ENCODE measurements around the gene IZUMO1.

The IZUMO1 gene

DNA sequence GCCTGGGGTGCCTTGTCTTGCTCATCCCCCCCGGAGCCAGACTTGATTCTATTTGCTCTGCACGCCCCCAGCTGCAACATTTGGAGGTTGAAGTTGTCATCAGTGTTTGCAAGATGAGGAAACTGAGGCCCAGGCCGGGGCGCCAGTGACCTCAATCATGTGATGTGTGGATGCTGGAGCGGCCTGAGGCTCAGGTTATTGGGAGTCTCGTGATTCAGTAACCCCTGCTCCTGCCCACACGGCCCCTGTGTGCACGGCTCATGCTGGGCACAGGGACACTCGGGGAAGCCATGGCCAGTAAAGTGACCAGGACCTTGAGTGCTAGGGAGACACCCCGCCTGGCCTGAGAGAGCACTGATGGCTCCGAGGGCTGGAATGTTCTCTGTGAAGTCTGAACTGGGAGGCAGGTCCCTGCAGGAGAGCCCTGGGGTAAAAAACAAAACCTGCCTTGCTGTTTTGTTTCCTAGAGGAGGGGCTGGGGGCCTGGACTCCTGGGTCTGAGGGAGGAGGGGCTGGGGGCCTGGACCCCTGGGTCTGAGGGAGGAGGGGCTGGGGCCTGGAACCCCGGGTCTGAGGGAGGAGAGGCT, 10.5 kb upstream of the IZUMO1 start:
- no peak for FAIRE-seq

DNA sequence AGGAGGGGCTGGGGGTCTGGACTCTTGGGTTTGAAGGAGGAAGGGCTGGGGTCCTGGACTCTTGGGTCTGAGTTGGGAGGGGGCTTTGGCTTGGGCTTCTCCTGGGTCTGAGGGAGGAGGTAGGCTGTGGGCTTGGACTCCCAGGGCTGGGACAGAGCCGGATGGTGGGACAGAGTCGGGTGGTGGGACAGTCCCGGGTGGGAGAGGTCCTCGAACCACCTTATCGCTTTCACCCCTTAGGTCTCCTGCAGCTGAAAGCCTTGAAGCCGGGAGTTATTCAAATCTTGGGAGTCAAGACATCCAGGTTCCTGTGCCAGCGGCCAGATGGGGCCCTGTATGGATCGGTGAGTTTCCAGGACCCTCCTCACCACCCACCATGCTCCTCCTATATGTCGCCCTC, 10.0 kb upstream of the IZUMO1 start:
- no peak for FAIRE-seq

DNA sequence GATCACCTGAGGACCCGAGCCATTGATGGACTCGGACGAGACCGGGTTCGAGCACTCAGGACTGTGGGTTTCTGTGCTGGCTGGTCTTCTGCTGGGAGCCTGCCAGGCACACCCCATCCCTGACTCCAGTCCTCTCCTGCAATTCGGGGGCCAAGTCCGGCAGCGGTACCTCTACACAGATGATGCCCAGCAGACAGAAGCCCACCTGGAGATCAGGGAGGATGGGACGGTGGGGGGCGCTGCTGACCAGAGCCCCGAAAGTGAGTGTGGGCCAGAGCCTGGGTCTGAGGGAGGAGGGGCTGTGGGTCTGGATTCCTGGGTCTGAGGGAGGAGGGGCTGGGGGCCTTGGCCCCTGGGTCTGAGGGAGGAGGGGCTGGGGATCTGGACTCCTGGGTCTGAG, 9.5 kb upstream of the IZUMO1 start:
- FAIRE-seq, result no peak

DNA sequence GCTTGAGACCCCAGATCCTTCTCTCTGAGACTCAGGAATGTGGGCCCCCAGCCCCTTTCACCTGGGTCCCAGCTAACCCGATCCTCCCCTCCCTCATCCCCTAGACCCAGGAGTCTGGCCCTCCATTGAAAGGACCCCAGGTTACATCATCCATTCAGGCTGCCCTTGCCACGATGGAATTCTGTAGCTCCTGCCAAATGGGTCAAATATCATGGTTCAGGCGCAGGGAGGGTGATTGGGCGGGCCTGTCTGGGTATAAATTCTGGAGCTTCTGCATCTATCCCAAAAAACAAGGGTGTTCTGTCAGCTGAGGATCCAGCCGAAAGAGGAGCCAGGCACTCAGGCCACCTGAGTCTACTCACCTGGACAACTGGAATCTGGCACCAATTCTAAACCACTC, 9.1 kb upstream of the IZUMO1 start:
- no peak for FAIRE-seq

DNA sequence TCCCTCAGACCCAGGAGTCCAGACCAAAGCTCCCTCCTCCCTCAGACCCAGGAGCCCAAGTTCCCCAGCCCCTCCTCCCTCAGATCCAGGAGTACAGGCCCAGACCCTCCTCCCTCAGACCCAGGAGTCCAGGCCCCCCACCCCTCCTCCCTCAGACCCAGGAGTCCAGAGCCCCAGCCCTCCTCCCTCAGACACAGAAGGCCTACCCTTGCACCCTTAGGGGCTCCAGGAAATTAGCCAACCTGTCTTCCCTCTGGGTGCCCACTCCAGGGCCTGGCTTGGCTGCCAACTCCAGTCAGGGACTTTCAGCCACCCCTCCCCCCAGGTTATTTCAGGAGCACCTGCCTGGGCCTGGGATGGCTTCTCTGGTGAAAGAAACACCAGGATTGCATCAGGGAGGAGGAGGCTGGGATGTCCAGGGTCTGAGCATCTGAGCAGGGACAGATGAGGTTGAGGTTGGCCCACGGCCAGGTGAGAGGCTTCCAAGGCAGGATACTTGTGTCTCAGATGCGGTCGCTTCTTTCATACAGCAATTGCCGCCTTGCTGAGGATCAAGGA, 8.5 kb upstream of the IZUMO1 start, which contains the start of gene FGF21:
FGF21 (plus strand) TSS at position 441 of the 558 bp plus-strand sequence. CDS start 713 bp downstream, outside the sequence.
- no peak for FAIRE-seq

DNA sequence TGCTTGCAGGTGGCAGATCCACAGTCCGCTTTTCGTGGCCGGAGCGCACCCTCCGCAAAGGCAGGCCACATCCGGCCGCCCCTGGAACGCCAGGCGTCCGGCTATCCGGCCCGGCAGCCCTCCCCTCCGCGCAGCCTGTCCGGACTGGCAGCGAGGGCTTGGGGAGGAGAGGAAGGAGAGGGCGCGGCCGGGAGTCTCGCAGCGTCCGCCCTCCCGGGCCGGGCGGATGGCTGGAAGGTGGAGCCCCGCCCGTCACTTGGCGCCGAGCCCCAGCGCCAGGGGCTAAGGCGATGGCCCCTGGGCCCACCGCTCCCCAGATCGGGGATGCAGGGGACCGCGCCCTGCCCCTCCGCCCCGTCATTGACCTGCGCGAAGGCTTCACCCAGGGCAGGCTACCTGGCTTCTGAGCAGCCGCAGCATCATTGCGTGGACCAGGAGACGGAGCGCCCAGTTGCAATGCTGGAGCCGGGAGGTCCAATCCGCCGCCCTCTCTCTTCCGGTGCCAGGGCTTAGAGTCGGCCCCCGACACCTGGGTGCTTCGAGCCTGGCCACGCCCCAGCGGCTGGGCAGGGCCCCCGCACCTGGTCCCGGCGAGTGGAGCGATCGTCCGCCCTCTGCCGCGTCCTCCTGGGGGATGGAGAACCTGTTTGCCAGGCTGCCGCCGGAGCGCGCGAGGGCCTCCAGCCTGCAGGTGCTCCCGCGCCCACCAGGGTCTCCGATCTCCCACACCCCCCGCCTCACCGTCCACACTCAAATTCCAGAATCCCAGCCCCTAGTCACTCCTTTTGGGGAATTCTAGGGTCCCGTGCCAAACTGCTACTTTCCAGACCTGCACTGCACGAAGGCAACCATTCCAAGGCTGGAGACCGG, 6.0 kb upstream of the IZUMO1 start, which contains the start of gene FUT1:
FUT1 (minus strand) TSS at position 146 of the 870 bp plus-strand sequence. CDS start 1,360 bp downstream, outside the sequence.
- no peak for FAIRE-seq

DNA sequence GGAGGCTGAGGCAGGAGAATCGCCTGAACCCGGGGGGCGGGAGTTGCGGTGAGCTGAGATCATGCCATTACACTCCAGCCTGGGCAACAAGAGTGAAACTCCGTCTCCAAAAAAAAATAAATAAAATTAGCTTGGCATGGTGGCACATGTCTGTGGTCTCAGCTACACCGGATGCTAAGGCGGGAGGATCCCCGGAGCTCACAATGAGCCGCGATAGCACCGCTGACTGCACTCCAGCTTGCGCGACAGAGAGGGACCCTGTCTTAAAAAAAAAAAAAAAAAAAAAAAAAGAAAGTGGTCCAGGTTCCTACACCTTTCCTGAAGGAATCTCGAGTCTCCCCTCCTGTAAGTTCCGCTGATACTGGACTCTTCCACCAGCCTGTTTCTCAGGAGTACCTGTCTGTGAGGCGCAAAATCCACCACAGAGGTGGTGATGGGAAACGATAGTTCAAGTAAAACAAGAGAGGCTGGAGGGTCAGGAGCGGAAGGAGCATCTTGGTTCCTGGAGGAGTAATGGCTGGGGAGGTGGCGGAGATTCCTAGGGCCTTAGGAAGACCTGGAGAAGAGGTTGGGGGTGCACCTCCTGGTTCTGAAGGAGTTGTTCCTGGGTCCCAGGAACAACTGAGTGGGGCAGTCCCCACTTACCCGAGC, 5.3 kb upstream of the IZUMO1 start:
- FAIRE-seq, result no peak

DNA sequence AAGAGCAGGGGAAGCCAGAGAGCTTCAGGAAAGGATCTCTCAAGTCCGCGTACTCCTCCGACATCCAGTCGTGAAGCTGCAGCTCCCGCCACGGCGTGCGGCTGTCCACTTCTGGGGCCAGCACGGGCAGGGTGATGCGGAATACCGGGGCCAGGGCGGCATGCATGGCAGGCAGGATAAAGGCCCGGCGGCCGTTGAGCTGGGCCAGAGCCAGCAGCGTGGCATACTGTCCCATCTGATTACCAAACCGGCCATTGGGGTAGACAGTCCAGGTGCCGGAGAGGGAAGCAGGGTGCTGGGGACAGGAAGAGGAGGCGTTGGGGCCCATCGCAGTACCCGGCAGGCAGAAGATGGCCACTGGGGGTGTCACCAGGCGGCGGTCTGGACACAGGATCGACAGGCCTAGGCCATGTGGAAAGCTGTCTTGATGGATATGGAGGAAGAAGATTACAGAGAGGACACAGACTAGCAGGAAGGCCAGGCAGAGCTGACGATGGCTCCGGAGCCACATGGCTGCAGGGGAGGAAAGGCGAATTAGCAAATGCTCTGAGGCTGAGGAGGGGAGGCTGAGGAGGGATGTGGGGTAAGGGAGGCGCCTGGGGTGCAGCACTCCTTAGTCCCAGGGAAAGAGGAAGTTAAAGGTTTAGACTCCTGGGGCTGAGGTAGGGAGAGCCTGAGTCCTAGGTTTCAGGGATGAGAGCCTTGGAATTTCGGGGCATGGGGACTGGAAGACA, 4.2 kb upstream of the IZUMO1 start:
- FAIRE-seq, result no peak

DNA sequence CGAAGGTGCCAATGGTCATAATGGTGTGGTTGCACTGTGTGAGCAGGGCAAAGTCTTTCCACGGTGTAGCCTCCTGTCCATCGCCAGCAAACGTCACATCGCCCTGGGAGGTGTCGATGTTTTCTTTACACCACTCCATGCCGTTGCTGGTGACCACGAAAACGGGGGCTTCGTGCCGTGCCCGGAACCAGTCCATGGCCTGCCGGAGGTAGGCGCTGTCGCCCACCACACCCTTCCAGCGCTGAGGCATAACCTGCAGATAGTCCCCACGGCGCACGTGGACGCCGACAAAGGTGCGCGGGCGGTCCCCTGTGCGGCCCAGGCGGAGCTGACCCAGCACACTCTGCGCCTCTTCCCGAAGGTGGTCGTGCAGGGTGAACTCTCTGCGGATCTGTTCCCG, 3.6 kb upstream of the IZUMO1 start:
- no peak for FAIRE-seq

DNA sequence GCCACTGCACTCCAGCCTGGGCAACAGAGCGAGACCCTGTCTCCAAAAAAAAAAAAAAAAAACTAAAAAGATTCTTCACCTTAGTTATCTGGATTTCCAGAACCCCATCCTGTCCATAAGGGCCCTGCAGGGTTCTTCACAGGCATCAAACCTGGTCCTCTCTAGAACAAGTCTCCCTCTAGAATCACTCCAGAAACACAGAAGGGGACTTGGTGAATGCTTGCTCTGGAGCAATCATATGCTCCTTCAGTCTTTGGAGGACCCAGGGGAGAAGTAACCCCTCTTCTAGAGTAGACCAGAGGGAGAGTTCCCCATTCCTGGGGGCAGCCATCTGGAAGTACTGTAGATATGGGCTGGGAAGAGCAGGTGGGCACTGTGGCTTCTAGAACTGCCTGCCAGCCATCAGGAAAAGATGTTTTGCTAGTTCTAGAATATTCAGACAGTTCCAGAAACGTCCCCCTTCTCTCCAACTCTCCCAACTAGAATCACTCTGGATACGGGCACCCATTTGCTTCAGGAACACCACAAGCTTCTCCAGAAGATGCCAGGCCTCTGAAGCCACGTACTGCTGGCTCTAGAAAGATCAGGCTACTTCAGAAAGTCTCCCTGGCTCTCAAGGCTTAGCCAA, 3.0 kb upstream of the IZUMO1 start:
- FAIRE-seq, result no peak

DNA sequence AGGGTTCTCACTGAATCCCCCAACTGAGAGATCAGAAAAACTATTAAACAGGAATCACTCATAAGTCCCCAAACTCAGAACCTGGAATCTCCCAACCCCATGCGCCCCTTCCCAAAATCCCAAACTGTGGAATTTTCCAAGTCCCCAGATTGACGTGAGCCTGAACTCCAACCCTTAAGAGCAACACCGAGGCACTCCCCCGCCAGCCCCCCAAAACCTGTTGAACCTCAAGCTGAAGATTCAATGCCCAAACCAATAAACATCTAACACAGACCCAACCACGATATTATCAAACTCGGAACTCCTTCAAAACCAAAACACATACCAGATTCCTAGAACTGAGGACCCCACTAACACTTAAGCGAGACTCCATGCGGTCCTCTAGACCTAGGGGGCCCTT, 599 bp downstream of the IZUMO1 start:
- FAIRE-seq, result no peak

DNA sequence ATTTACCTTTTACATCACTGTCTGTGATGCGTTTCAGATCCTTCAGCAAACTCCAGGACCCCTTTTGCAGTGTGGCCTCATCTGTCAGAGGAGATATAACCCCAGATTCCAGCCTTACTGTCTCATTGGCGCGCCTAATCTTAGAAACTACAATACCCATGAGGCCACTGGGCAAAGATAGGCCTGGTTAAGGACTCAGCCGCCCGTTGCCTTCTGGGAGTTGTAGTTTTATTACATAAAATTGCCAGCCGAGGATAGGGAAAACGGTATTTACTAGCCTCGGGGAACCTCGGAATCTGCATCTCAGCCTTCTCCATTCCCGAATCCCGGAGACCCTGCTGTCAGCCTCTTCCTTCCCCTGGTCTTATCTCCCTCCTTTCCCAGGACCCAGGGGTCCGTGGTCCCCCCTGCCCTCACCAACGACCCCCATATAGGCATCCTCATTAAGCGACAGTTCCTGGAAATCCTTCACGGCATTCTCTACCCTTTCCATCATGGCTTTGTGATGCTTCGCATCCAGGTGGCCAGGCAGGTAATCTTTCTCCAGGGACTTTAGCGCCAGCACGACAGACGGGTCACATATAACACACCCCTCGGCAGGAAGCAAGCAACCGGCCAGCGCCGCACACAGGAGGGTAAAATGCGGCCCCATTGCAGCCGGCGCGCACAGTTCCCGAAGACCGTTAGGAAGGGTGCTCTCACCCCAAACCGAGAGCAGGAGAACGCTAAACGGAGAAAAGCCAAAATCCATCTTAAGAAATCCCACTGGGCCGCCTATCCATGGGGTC, 1.3 kb downstream of the IZUMO1 start:
- no peak for FAIRE-seq

DNA sequence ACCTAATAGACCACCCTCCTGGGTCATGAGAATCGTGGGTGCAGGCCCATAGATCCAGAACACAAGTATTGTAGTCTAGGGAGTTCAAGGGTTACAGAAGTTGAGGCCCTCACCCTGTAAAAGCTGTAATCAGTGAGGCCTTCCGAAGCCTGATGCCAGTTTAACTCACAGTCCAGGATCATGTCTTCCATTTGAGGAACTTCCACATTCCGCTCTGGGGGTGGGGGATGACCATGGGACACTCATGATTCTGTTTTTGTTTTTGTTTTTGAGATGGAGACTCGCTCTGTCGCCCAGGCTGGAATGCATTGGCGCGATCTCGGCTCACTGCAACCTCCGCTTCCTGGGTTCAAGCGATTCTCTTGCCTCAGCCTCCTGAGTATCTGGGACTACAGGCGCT, 4.6 kb downstream of the IZUMO1 start:
- FAIRE-seq, result no peak

DNA sequence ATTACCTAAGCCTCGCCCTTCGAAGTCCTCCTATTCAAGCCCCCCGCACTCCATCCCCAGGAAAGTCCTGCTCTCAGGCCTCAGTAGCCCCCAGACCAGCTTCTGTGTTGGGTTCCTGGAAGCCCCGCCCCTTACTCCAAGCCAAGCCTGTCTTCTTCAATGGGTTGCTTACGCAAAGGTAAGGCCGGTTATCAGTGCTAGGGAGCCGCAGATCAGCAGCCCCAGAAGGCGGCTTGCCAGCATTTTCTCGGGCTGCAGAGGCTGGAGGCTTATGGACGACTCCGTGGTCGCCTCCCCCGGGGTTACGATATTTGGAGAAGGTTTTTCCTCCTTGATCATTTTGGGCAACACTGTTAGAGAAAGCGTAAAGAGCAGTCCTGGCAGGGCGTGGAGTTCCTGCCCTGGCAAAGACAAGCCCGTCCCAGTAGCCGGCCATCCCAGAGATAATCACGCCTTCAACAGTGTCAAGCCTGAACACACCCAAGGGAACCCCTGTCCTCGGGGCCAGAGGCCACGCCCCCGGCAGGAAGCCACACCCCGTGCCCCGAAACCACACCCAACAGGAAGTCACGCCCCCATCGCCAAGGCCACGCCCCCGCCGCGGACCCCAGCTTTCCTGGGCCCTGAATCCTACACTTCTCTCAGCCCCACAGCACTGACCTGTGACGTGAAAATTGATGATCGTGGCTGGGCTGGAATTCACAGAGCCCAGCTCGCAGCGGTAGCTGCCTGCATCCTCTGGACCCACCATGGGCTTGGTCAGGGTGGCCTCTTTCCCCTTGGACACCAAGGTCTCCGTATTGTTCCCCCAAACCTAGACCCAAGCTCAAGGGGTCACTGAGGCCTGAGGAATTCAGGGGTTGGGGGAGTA, 5.3 kb downstream of the IZUMO1 start:
- FAIRE-seq, result no peak

DNA sequence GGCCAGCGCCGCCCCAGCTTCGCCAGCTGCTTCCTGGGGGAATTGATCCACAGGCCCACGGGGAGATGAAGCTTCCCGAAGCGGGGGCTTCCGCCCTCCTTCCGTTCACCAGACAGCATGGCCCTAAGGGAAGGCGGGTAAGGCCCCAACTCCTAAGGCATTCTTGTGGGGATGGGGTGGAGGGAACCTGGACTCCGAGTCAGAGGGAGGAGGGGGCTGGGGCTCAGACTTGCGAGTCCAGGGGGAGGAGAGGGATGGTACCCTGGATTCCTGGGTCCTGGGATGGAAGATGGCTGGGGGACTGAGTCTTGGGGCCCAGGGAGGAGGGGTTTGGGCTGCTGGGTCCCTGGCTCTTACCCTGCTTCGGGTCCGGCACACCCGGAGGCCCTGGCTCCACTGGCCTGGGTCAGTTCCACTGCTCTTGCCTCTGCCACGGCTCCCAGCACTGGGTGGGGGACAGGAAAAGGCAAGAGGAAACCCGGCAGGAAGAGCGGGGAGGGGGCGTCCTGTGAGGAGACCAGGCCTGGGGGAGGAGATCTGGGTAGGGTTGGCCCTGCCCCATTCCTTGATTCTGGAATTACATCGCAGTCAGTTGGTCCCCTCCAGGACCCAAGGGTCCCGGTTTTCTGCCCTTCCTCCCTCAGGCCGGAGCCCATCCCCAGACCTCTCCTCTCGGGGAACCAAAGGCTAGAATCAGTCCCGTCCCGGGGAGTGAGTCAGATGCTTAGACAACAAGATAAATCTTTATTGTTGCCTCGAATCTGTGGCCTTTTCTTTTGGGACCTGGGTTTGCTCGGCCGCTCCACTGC, 6.3 kb downstream of the IZUMO1 start, which contains the start of gene RASIP1:
RASIP1 (minus strand) TSS at position 447 of the 809 bp plus-strand sequence; CDS start at position 119, 328 bp downstream.
- no peak for FAIRE-seq

DNA sequence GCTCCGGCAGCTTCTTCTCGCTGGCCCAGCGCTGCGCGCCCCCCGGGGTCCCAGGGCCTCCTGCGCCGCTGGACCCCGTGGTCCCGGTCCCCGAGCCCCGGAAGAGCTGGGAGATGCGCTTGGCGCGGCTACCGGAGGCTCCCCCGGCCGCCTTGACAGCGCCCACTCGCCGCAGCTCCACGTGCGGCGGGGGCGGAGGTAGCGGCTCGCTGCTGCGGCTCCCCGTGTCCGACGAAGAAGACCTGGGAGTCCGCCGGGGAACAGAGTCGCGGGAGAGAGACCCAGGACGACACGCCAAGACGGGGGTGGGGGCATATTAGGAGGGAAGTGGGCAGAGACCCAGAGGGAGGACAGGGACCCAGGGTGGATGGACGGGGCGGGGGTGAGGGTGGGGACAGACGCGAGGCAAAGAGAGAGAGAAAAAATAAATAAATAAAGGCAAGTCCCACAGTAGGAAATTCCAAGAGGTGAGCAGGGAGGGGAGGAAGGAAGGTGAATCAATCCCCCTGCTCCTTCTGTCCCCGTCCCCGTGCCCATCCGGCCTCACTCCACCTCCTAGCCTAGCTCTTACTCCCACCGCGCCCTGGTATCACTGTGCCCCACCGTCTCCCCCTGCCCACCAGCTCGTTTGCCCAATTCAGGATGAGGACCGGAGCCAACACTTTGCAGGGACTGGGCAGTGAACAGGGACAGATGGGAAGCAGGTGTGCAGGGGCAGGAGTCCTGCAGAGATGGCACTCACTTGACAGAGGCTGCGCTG, 7.1 kb downstream of the IZUMO1 start:
- FAIRE-seq, result no peak

DNA sequence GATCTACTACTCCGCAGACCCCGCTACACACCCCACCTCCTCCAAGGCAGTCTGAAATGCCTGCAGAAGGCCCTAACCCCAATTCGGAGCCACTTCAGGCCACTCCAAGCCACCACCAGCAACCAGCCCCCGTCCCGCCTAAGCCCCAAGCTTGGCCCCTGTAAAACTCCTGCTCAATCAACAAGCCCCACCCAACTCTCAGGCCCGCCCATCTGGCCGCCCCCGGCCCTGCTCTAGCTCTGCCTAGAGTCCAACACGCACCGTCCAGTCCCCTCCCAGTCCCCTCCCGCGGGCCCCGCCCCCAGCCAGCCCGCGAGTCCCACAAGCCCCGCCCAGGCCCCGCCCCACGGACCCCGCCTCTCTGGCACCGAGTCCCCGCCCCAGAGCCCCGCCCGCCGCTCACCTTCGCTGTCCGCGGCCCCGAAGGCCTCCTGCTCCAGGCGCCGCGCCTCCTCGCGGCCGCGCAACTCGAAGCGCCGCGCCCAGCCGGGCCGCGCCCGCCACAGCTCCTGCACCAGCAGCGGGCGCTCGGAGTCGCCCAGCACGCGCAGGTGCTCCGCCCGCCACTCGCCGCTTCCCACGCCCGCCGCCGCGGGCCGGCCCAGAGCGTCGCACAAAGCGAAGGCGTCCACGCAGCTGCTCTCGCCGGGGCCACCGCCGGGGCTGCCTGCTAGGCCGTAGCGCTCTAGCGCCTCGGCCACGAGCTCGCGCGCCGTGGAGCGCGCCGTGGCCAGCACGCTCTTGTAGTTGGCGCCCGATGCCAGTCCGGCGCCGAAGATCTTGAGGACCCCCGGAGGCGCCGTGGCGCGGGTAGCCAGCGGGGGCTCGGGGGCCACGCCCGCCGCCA, 7.9 kb downstream of the IZUMO1 start:
- FAIRE-seq, result no peak
